ENCODE data around the gene VAV1. TPM values are rescaled to one million over a fixed set of nuclear protein-coding genes. Genes with fewer than 3 reads are reported as not detected.

VAV1 gene
- total RNA-seq, 1 donor from 2014 or later, result 90.4 TPM

GRCh38 chr19:6732803-6733337, 39.6 kb upstream of the VAV1 start:
- DNase-seq (ENCODE audit: low spot score), result no peak
- H3K27ac Mint-ChIP-seq, result peak overlapping the region; percentile 40
- H3K36me3 Mint-ChIP-seq (ENCODE audit: low read depth), result peaks cover 27% of the 10 kb centered on the region
- intact Hi-C loops (cut with micrococcal nuclease), result no loop called here
- H3K9me3 Mint-ChIP-seq, result no peaks in the 10 kb centered on the region
- no peak overlapping the region for H3K4me3 Mint-ChIP-seq
- no peaks in the 10 kb centered on the region for H3K27me3 Mint-ChIP-seq (ENCODE audit: insufficient read depth)
- H3K4me1 Mint-ChIP-seq (ENCODE audit: low read depth), result peaks cover 21% of the 10 kb centered on the region

- no peak for DNase-seq (ENCODE audit: low spot score)
- H3K9me3 Mint-ChIP-seq, result no peaks in the 10 kb centered on the region
- no peaks in the 10 kb centered on the region for H3K27me3 Mint-ChIP-seq (ENCODE audit: insufficient read depth)
- H3K4me3 Mint-ChIP-seq, result peak overlapping the region; percentile 19
- H3K36me3 Mint-ChIP-seq (ENCODE audit: low read depth), result peaks cover 27% of the 10 kb centered on the region
- H3K27ac Mint-ChIP-seq, result no peak overlapping the region
- peaks cover 25% of the 10 kb centered on the region for H3K4me1 Mint-ChIP-seq (ENCODE audit: low read depth)
- intact Hi-C loops (cut with micrococcal nuclease), result no loop called here
These were observed 39.0 kb upstream of the VAV1 start for GRCh38 chr19:6733338-6734095.

DNA sequence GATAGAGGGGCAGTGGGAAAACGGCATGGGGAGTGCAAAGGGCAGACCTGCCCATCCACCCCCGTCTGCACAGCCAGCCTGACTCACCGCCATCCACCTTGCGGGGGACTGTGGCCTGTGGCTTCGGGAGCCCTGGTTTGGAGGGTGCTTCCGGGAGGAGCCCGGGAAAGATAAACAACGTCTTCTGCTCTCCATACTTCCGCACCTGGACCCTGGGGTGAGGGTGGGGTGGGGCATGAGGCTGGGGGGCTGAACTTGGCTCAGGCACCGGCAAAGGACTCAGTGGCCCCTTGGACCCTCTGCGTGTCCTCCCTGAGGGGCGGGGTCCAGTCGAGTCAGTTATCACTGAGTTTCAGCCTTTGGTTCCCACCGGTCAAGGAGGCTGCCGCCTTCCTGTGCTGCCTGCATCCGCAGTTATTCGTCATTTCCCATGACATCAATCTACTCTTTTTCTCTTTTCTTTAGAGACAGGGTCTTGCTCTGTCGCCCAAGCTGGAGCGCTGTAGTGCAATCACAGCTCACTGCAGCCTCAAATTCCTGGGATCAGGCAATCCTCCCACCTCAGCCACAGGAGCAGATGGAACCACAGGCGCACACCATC, 38.3 kb upstream of the VAV1 start:
- H3K36me3 Mint-ChIP-seq (ENCODE audit: low read depth), result peaks cover 27% of the 10 kb centered on the region
- no peak for DNase-seq (ENCODE audit: low spot score)
- H3K27me3 Mint-ChIP-seq (ENCODE audit: insufficient read depth), result no peaks in the 10 kb centered on the region
- H3K4me3 Mint-ChIP-seq, result peak overlapping the region; percentile 19
- no peaks in the 10 kb centered on the region for H3K9me3 Mint-ChIP-seq
- H3K4me1 Mint-ChIP-seq (ENCODE audit: low read depth), result peaks cover 27% of the 10 kb centered on the region
- intact Hi-C loops (cut with micrococcal nuclease), result no loop called here
- no peak overlapping the region for H3K27ac Mint-ChIP-seq

GRCh38 chr19:6735181-6735911, 37.2 kb upstream of the VAV1 start:
- Mint-ChIP-seq H3K4me3 (peak overlapping the region; percentile 96), H3K27me3 (ENCODE audit: insufficient read depth) (no peaks in the 10 kb centered on the region), H3K27ac (peak overlapping the region; percentile 99), H3K36me3 (ENCODE audit: low read depth) (peaks cover 20% of the 10 kb centered on the region), H3K9me3 (no peaks in the 10 kb centered on the region), H3K4me1 (ENCODE audit: low read depth) (peaks cover 30% of the 10 kb centered on the region)
- intact Hi-C loops (cut with micrococcal nuclease), result loop anchor here (5.0 kb wide), 1 partner anchor 203 kb away; the partner anchor contains the start of gene TNFSF9
- no peak for DNase-seq (ENCODE audit: low spot score)

- peak; percentile 72 for DNase-seq (ENCODE audit: low spot score)
- Mint-ChIP-seq H3K36me3 (ENCODE audit: low read depth) (peaks cover 20% of the 10 kb centered on the region), H3K27ac (peak overlapping the region; percentile 99), H3K9me3 (no peaks in the 10 kb centered on the region), H3K27me3 (ENCODE audit: insufficient read depth) (no peaks in the 10 kb centered on the region), H3K4me3 (peak overlapping the region; percentile 96), H3K4me1 (ENCODE audit: low read depth) (peaks cover 37% of the 10 kb centered on the region)
- intact Hi-C loops (cut with micrococcal nuclease), result loop anchor here (1.0 to 5.0 kb wide), 7 partner anchors 66 to 220 kb away; partner anchors contain the start of genes CD70, TNFSF14 and TNFSF9
These were observed 36.2 kb upstream of the VAV1 start for GRCh38 chr19:6736169-6736916.

- H3K27me3 Mint-ChIP-seq (ENCODE audit: insufficient read depth), result no peaks in the 10 kb centered on the region
- peak overlapping the region; percentile 96 for H3K4me3 Mint-ChIP-seq
- H3K27ac Mint-ChIP-seq, result peak overlapping the region; percentile 99
- H3K36me3 Mint-ChIP-seq (ENCODE audit: low read depth), result peaks cover 20% of the 10 kb centered on the region
- intact Hi-C loops (cut with micrococcal nuclease), result loop anchor here (1.0 to 5.0 kb wide), 13 partner anchors 16 to 277 kb away; partner anchors contain the start of genes CD70, SH2D3A, TNFSF14 and TNFSF9
- no peak for DNase-seq (ENCODE audit: low spot score)
- no peaks in the 10 kb centered on the region for H3K9me3 Mint-ChIP-seq
- peaks cover 42% of the 10 kb centered on the region for H3K4me1 Mint-ChIP-seq (ENCODE audit: low read depth)
These were observed 35.6 kb upstream of the VAV1 start for GRCh38 chr19:6736917-6737283.

DNA sequence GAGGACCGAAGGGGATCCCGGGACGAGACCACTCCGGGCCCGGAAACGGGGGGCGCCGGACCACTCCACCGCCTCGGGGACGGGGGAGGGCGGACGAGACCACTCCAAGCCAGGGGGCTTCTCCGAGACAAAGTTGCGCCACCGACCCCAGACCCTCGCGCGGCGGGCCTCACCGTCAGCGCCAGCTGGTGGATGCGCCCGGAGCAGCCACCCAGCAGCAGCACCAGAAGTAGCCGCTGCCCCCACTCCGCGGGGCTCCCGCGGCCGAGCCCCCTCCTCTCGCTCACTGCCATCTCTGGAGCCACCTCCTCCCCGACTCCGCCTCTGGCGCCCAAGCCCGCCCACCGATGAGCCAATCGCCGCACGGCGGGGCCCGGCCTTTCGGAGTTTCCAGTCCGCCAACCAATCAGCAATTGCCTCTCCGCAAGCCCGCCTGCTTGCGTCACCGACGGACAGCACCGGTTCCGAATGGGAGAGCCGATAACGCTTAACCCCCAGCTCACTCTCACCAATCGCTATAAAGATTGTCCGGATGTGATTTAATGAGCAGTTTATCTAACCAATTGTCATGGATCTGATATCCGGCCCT, 35.1 kb upstream of the VAV1 start, which contains the start of gene GPR108:
TSS of gene GPR108 (minus strand) at position 297 of the 589 bp plus-strand sequence. CDS start at position 293, 4 bp downstream.
- peak within 1 kb of the TSS; percentile 99 for H3K27ac Mint-ChIP-seq
- peak; percentile 100 for DNase-seq (ENCODE audit: low spot score)
- H3K4me3 Mint-ChIP-seq, result peak within 1 kb of the TSS; percentile 96

GRCh38 chr19:6737873-6738786, 34.4 kb upstream of the VAV1 start:
- H3K36me3 Mint-ChIP-seq (ENCODE audit: low read depth), result peaks cover 18% of the 10 kb centered on the region
- no peaks in the 10 kb centered on the region for H3K9me3 Mint-ChIP-seq
- H3K4me3 Mint-ChIP-seq, result peak overlapping the region; percentile 96
- intact Hi-C loops (cut with micrococcal nuclease), result loop anchor here (1.0 to 5.0 kb wide), 11 partner anchors 15 to 365 kb away; partner anchors contain the start of genes ALKBH7, CD70, SH2D3A and TNFSF9
- peak; percentile 70 for DNase-seq (ENCODE audit: low spot score)
- no peaks in the 10 kb centered on the region for H3K27me3 Mint-ChIP-seq (ENCODE audit: insufficient read depth)
- peaks cover 42% of the 10 kb centered on the region for H3K4me1 Mint-ChIP-seq (ENCODE audit: low read depth)
- H3K27ac Mint-ChIP-seq, result peak overlapping the region; percentile 99

More for the DNA sequence above, 35.1 kb upstream of the VAV1 start, which contains the start of gene GPR108:
- Mint-ChIP-seq H3K36me3 (ENCODE audit: low read depth) (peaks cover 19% of the 10 kb centered on the region), H3K27me3 (ENCODE audit: insufficient read depth) (no peaks in the 10 kb centered on the region), H3K9me3 (no peaks in the 10 kb centered on the region), H3K4me1 (ENCODE audit: low read depth) (peaks cover 42% of the 10 kb centered on the region)
- intact Hi-C loops (cut with micrococcal nuclease), result loop anchor here (1.0 to 5.0 kb wide), 9 partner anchors 16 to 277 kb away; partner anchors contain the start of genes CD70, SH2D3A and TNFSF9

DNA sequence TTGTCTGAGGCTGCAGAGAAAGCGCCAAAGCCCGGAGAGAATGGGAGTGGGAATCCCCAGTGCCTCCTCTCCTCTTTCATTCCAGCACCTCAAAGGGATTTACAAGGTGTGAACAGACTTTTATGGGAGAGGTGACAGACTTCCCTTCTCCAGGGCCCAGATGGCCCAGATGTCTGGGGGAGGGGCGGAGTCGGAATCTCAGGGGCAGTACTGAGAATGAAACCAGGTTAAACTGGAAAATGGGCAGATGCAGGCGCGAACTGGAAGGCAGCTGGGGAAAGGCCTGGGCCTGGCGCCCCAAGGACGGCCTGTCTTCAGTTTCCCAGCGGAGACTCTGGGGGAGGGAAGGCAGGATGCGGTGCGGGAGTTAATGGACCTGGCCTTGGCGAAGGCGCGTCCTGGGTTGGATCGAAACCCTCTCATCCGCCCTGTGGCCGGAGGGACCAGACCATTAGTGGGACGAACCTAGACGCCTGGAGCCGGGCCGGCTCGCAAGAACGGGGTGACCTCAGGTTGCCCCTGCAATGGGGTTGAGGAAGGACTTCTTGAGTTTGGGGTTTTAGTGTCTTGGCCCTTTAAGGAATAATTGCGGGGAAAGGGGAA, 33.6 kb upstream of the VAV1 start:
- H3K27me3 Mint-ChIP-seq (ENCODE audit: insufficient read depth), result no peaks in the 10 kb centered on the region
- H3K9me3 Mint-ChIP-seq, result no peaks in the 10 kb centered on the region
- H3K4me3 Mint-ChIP-seq, result peak overlapping the region; percentile 96
- H3K27ac Mint-ChIP-seq, result peak overlapping the region; percentile 99
- H3K4me1 Mint-ChIP-seq (ENCODE audit: low read depth), result peaks cover 42% of the 10 kb centered on the region
- H3K36me3 Mint-ChIP-seq (ENCODE audit: low read depth), result peaks cover 20% of the 10 kb centered on the region
- intact Hi-C loops (cut with micrococcal nuclease), result loop anchor here (1.0 to 5.0 kb wide), 5 partner anchors 33 to 366 kb away; partner anchors contain the start of genes ALKBH7, TNFSF9 and VAV1
- DNase-seq (ENCODE audit: low spot score), result no peak

DNA sequence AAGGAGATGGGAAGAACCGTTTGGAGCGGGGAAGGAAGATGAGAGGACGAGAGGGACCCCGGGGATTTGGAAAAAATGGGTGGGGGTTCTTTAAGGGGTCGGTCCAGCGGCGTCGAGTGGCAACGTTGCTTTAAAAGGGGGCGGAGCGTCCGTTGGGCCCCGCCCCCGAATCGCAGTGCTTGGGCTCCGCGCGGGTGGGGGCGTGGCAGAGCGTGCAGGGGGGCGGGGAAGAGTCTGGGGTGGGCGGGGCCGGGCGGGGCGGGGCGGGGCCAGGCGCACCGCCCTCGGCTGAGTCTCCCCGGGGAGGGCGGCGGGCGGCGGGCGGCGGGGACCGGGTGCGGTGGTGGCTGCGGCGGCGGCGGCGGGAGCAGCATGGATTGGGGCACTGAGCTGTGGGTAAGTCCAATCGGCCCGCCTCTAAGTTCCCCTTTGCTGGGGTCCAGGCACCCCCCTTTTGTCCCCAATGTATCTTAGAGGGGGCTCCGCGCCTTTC, 33.1 kb upstream of the VAV1 start, which contains the start of gene TRIP10:
TSS of gene TRIP10 (plus strand) at position 291 of the 493 bp plus-strand sequence. CDS start at position 373, 82 bp downstream.
- H3K4me1 Mint-ChIP-seq (ENCODE audit: low read depth), result peaks cover 42% of the 10 kb centered on the region
- H3K4me3 Mint-ChIP-seq, result peak within 1 kb of the TSS; percentile 96
- peak within 1 kb of the TSS; percentile 99 for H3K27ac Mint-ChIP-seq
- H3K36me3 Mint-ChIP-seq (ENCODE audit: low read depth), result peaks cover 26% of the 10 kb centered on the region
- H3K9me3 Mint-ChIP-seq, result no peaks in the 10 kb centered on the region
- peak; percentile 77 for DNase-seq (ENCODE audit: low spot score)
- intact Hi-C loops (cut with micrococcal nuclease), result loop anchor here (1.0 to 5.0 kb wide), 4 partner anchors 33 to 367 kb away; partner anchors contain the start of genes ALKBH7, TNFSF9 and VAV1
- no peaks in the 10 kb centered on the region for H3K27me3 Mint-ChIP-seq (ENCODE audit: insufficient read depth)
